K562 (cell line): ENCODE results near the gene PLD5. TPM values are rescaled to one million over a fixed set of nuclear protein-coding genes. Genes with fewer than 3 reads are reported as not detected.

ENCODE experiments used
- ATAC-seq: fragments of 200-7000 bp; cut with Tn5 transposase; 3 replicates; pipeline ENCODE4 v1.9.1; 2020; ENCODE audit warnings: moderate library complexity
- BruUV-seq: library from RNA; stranded (reverse); fragments of 400-500 nt; replicated peaks from 2 replicates; lab custom pipeline; 2021; lab: Mats Ljungman, UMichigan
- CTCF ChIA-PET: fragments of 300-600 bp; formaldehyde crosslinking; extraction: SDS; loops from one replicate; lab custom pipeline; 2021; ENCODE audit warnings: low intra/inter-chr PET ratio; lab: Yijun Ruan, JAX
- POLR2A ChIA-PET: fragments of 300-600, 350-650 bp; sonication (Branson Sonifier 250); formaldehyde crosslinking; extraction: SDS; loops from one replicate; lab custom pipeline; 2021; ENCODE audit warnings: antibody characterized with exemption, inconsistent platforms; lab: Yijun Ruan, JAX
- DNase-seq, 4 experiments: peaks; one replicate each; pipeline versions ENCODE4 v3.0.0 to v3.0.0-alpha.2; 2011 to 2018; ENCODE audit warnings: low spot score in 3 of 4, mixed read lengths in 3 of 4; ENCODE audit errors: extremely low read depth in 1 of 4
- FAIRE-seq: peaks from 2 replicates; lab custom pipeline; 2011; peaks lifted over from hg19 to GRCh38; lab: Jason Lieb, UNC
- H2AFZ ChIP-seq: 2 replicates; pipeline ENCODE4 v1.6.0; 2011; ENCODE audit warnings: low read depth, low read length, control low read depth, inconsistent platforms
- H3K27ac ChIP-seq: fragments of 200-600 bp; 3 replicates; pipeline ENCODE4 v1.8.0; 2011; ENCODE audit warnings: low read depth, mild to moderate bottlenecking, control low read depth, inconsistent platforms, low read length, moderate library complexity, mixed read lengths; ENCODE audit errors: extremely low read depth
- H3K27me3 ChIP-seq, 2 experiments: fragments of 300-600 bp in 1 of 2; 2 replicates in 1 of 2; 3 replicates in 1 of 2; pipeline versions ENCODE4 v1.6.0 to v1.8.0; 2011; ENCODE audit warnings: inconsistent platforms in 2 of 2, low read length in 2 of 2, mild to moderate bottlenecking in 1 of 2, mixed read lengths in 1 of 2, moderate library complexity in 1 of 2; ENCODE audit not compliant: control insufficient read depth in 2 of 2, insufficient read depth in 2 of 2
- H3K36me3 ChIP-seq: fragments of 300-600 bp; 3 replicates; pipeline ENCODE4 v1.8.0; 2011; ENCODE audit warnings: mild to moderate bottlenecking, low read length, inconsistent platforms; ENCODE audit not compliant: control insufficient read depth, insufficient read depth
- H3K4me1 ChIP-seq, 2 experiments: fragments of 200-600 bp in 1 of 2; replicated peaks in 1 of 2; 2 replicates in 1 of 2; 3 replicates in 1 of 2; pipeline versions ENCODE4 v1.5.1 to v1.8.0; 2011; ENCODE audit warnings: inconsistent platforms in 2 of 2, low read length in 2 of 2, mild to moderate bottlenecking in 1 of 2, mixed read lengths in 1 of 2, moderate library complexity in 1 of 2; ENCODE audit not compliant: control insufficient read depth in 2 of 2, insufficient read depth in 2 of 2
- H3K4me2 ChIP-seq: 2 replicates; pipeline ENCODE4 v1.6.1; 2011; ENCODE audit warnings: low read length, control low read depth, inconsistent platforms, mixed read lengths; ENCODE audit not compliant: insufficient read depth
- H3K4me3 ChIP-seq: fragments of 200-600 bp; sonication (generic), shearing (Covaris generic); 2 replicates; pipeline ENCODE4 v1.5.1; 2016; ENCODE audit warnings: control low read depth, inconsistent platforms
- H3K79me2 ChIP-seq: fragments of 200-600 bp; 3 replicates; pipeline ENCODE4 v1.8.0; 2011; ENCODE audit warnings: low read length, inconsistent platforms; ENCODE audit not compliant: control insufficient read depth, insufficient read depth
- H3K9ac ChIP-seq, 2 experiments: 2 replicates each; pipeline versions ENCODE4 v1.6.0 to v1.6.1; 2011; ENCODE audit warnings: low read depth in 2 of 2, low read length in 2 of 2, control low read depth in 1 of 2, inconsistent platforms in 1 of 2, mild to moderate bottlenecking in 1 of 2, mixed read lengths in 1 of 2; ENCODE audit not compliant: insufficient read depth in 1 of 2
- H3K9me1 ChIP-seq: one replicate; pipeline ENCODE4 v1.6.0; 2011; ENCODE audit warnings: inconsistent platforms, mild to moderate bottlenecking, low read length, moderate library complexity; ENCODE audit not compliant: control insufficient read depth, insufficient read depth
- H3K9me3 ChIP-seq: replicated peaks from 2 replicates; pipeline ENCODE4 v1.5.1; 2011; ENCODE audit warnings: low read depth, low read length, inconsistent platforms; ENCODE audit not compliant: control insufficient read depth, insufficient read depth
- H4K20me1 ChIP-seq: replicated peaks from 2 replicates; pipeline ENCODE4 v1.6.1; 2011; ENCODE audit warnings: low read length, inconsistent platforms, mixed read lengths; ENCODE audit not compliant: control insufficient read depth, insufficient read depth
- ELF2 ChIP-seq: fragments of 250-450 bp; sonication (Bioruptor Pico); IDR thresholded peaks from 2 replicates; pipeline ENCODE4 v1.5.0; 2021; ENCODE audit warnings: mild to moderate bottlenecking
- GABPA ChIP-seq: fragments of 200-800 bp; sonication (Bioruptor generic); conservative IDR thresholded peaks from 2 replicates; pipeline ENCODE4 v1.6.1; 2016; ENCODE audit warnings: low read depth, missing genetic modification characterization, missing compliant biosample characterization
- IRF2 ChIP-seq: sonication (generic); formaldehyde crosslinking; IDR thresholded peaks from 2 replicates; pipeline ENCODE4 v1.8.1; 2022; ENCODE audit warnings: mild to moderate bottlenecking, missing genetic modification reagents
- ZBTB1 ChIP-seq: sonication (generic); formaldehyde crosslinking; IDR thresholded peaks from 2 replicates; pipeline ENCODE4 v1.8.1; 2023; ENCODE audit warnings: missing genetic modification reagents, low read depth, mild to moderate bottlenecking, borderline replicate concordance
- ZNF586 ChIP-seq: fragments of 450-650 bp; formaldehyde crosslinking; conservative IDR thresholded peaks from 2 replicates; pipeline ENCODE4 v1.4.0; 2020; ENCODE audit warnings: mild to moderate bottlenecking, moderate library complexity
- WGBS: fragments of 100-300 bp; shearing (Covaris generic); methylation state at CpG from one replicate; pipeline ENCODE4 v1.1.6; 2016; ENCODE audit warnings: low coverage, mixed read lengths; ENCODE audit not compliant: insufficient coverage; ENCODE audit errors: missing lambda C conversion rate; 5-methylcytosine and 5-hydroxymethylcytosine counted together
- in situ Hi-C: fragments of 300-500 bp; cut with MboI; formaldehyde crosslinking; loops from 4 replicates; pipeline ENCODE4 v1.15.0; 2018; ENCODE audit warnings: inconsistent platforms, mixed read lengths
- intact Hi-C: fragments of 100-400 bp; cut with micrococcal nuclease; formaldehyde crosslinking; loops from 2 replicates; pipeline ENCODE4 v1.14.2; 2022
- polyA plus RNA-seq, 8 experiments: library from polyadenylated mRNA; depleted of rRNA in 4 of 8; stranded (reverse) in 5 of 8; unstranded in 3 of 8; fragments of >200 nt; fragmentation: Nextera tagmentation in 2 of 8; fragmentation: Illumina TruSeq in 1 of 8; extraction: Ambion mirVana in 2 of 8; extraction: Trizol in 1 of 8; gene quantifications; 2 replicates each; pipeline versions ENCODE4 v1.2.1 to v1.2.3, GENCODE V29; 2011 to 2014; ENCODE audit warnings: inconsistent platforms in 1 of 8, missing spikeins in 1 of 8
- total RNA-seq, 7 experiments: library from RNA; depleted of rRNA in 6 of 7; stranded (reverse); fragments of >200 nt in 6 of 7; fragmentation: Illumina TruSeq in 2 of 7; extraction: Trizol in 2 of 7; gene quantifications; 2 replicates each; pipeline versions ENCODE4 v1.2.1 to v1.2.3, GENCODE V29; 2011 to 2021; ENCODE audit warnings: low replicate concordance in 1 of 7

The PLD5 gene
- total and polyA plus RNA-seq, 9 of the 15 experiments (the other 6 are each of a cell fraction or from before 2014, with no cell fraction given), result not detected

- CTCF ChIA-PET, result no interaction called here
- in situ Hi-C loops (no loop called here), intact Hi-C loops (no loop called here)
- Histone ChIP-seq H2AFZ (no peak overlapping the region), H3K36me3 (no peaks in the 10 kb centered on the region), H3K9me1 (no peaks in the 10 kb centered on the region), H3K79me2 (no peaks in the 10 kb centered on the region), H3K4me2 (no peak overlapping the region), H3K27me3 (no peaks in the 10 kb centered on the region), H3K9me3 (no peaks in the 10 kb centered on the region), H3K4me3 (no peak overlapping the region), H3K9ac (no peak overlapping the region), H4K20me1 (no peaks in the 10 kb centered on the region), H3K4me1 (no peaks in the 10 kb centered on the region), H3K27ac (no peak overlapping the region)
- DNase-seq, result no peak
- POLR2A ChIA-PET, result interaction anchor here (0.6 kb wide), 1 partner anchor 100 kb away, joined by 5 read pairs; no protein-coding TSS in a partner anchor
- no peak for ATAC-seq
- BruUV-seq, result no TSS peak
- WGBS, result 2% methylated on average over 12 of the region's 12 CpGs
- TF ChIP-seq ELF2 (CRISPR knock-in tag) (no peak), ZBTB1 (CRISPR knock-in tag) (no peak), ZNF586 (CRISPR knock-in tag) (no peak)
- FAIRE-seq, result no peak
Observed at GRCh38 chr1:242506724-242507123, 17.8 kb downstream of the PLD5 start.

DNA sequence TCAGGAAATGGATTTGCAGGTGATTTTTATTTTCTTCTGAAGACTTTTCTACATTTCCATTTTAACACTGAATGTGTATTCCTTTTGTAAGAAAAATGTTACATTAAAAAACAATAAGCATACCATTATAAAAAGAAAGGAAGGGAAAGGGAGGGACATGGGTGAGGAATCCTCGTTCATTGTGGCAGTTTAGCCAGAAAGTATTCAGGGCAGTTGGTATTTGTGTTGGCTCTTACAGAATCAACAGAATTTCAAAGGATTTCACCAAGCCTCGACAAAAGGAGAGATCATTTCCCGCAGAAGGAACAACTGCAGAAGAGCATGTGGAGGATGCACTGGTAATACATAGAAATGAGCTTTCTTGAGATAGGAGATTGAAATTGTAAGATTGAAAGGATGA lies 35.0 kb downstream of the PLD5 start:
- Histone ChIP-seq H3K9me1 (no peaks in the 10 kb centered on the region), H3K79me2 (no peaks in the 10 kb centered on the region), H3K27me3 (no peaks in the 10 kb centered on the region), H4K20me1 (no peaks in the 10 kb centered on the region), H3K4me2 (no peak overlapping the region), H3K27ac (no peak overlapping the region), H3K9ac (no peak overlapping the region), H3K9me3 (no peaks in the 10 kb centered on the region), H3K36me3 (no peaks in the 10 kb centered on the region), H2AFZ (no peak overlapping the region), H3K4me3 (no peak overlapping the region), H3K4me1 (no peaks in the 10 kb centered on the region)
- no TSS peak for BruUV-seq
- FAIRE-seq (no peak), DNase-seq (no peak), ATAC-seq (no peak)
- no peak for TF ChIP-seq IRF2 (CRISPR knock-in tag)
- TF ChIP-seq GABPA (tag), result no peak
- ChIA-PET CTCF (no interaction called here), POLR2A (interaction anchor here (0.7 kb wide), 1 partner anchor 425 kb away, joined by 3 read pairs; no protein-coding TSS in a partner anchor)
- intact Hi-C loops (no loop called here), in situ Hi-C loops (no loop called here)
- 2% methylated on average over 3 of the region's 3 CpGs for WGBS
